Measurements from ENCODE around the gene SCAPER.

SCAPER gene

DNA sequence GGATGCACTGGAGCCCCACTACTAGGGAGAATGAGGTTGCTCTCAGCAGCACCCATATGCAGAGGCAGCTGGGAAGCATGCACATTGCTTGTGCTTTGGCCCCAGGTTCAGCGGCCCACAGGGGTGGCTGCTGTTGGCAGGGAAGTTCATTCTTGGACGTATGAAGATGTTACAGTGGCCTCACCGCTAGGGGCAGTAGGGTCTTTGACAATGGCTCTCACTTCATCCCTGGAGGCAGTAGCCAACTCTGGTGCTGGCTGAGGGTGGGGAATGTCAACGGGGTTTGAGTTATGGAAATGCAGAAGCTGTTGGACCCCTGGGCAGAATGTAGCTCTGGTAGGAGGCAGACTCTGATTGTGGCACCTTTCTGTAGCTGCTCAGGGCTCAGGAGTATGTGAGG lies 279.9 kb downstream of the SCAPER start:
- Histone ChIP-seq H3K9ac (ENCODE audit: low read length) (no peak overlapping the region), H3K79me2 (ENCODE audit: low read length) (no peaks in the 10 kb centered on the region), H3K36me3 (replicated peaks; ENCODE audit: low read depth, low read length) (no peaks in the 10 kb centered on the region), H3K9me3 (ENCODE audit: insufficient read depth, low read length) (no peaks in the 10 kb centered on the region), H3K4me2 (ENCODE audit: low read length) (no peak overlapping the region), H4K20me1 (ENCODE audit: insufficient read depth, low read length) (no peaks in the 10 kb centered on the region), H3K27me3 (ENCODE audit: low read depth, low read length) (no peaks in the 10 kb centered on the region), H3K4me1 (ENCODE audit: low read length) (no peaks in the 10 kb centered on the region), H3K27ac (ENCODE audit: low read length) (no peak overlapping the region), H3K4me3 (ENCODE audit: low read length) (no peak overlapping the region), H2AFZ (ENCODE audit: low read depth, low read length) (no peak overlapping the region)
- TF ChIP-seq, protein P1, sequence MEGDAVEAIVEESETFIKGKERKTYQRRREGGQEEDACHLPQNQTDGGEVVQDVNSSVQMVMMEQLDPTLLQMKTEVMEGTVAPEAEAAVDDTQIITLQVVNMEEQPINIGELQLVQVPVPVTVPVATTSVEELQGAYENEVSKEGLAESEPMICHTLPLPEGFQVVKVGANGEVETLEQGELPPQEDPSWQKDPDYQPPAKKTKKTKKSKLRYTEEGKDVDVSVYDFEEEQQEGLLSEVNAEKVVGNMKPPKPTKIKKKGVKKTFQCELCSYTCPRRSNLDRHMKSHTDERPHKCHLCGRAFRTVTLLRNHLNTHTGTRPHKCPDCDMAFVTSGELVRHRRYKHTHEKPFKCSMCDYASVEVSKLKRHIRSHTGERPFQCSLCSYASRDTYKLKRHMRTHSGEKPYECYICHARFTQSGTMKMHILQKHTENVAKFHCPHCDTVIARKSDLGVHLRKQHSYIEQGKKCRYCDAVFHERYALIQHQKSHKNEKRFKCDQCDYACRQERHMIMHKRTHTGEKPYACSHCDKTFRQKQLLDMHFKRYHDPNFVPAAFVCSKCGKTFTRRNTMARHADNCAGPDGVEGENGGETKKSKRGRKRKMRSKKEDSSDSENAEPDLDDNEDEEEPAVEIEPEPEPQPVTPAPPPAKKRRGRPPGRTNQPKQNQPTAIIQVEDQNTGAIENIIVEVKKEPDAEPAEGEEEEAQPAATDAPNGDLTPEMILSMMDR (IDR thresholded peaks at IDR 0.05; ENCODE audit: low read depth, low read length) = no peak
- no peak for TF ChIP-seq EZH2phosphoT487 (IDR thresholded peaks at IDR 0.05; ENCODE audit: low read depth)

- H3K36me3 ChIP-seq (replicated peaks; ENCODE audit: low read depth, low read length) = peaks cover 6% of the 10 kb centered on the region
Measured at GRCh38 chr15:76614725-76615124, 290.4 kb downstream of the SCAPER start.

GRCh38 chr15:76588811-76589747 lies 316.1 kb downstream of the SCAPER start:
- TF ChIP-seq EZH2phosphoT487 (IDR thresholded peaks at IDR 0.05; ENCODE audit: low read depth) = no peak
- Histone ChIP-seq H4K20me1 (ENCODE audit: insufficient read depth, low read length) (no peaks in the 10 kb centered on the region), H3K9ac (ENCODE audit: low read length) (no peak overlapping the region), H2AFZ (ENCODE audit: low read depth, low read length) (no peak overlapping the region), H3K36me3 (replicated peaks; ENCODE audit: low read depth, low read length) (no peaks in the 10 kb centered on the region), H3K4me3 (ENCODE audit: low read length) (no peak overlapping the region), H3K4me2 (ENCODE audit: low read length) (no peak overlapping the region), H3K27me3 (ENCODE audit: low read depth, low read length) (no peaks in the 10 kb centered on the region), H3K27ac (ENCODE audit: low read length) (no peak overlapping the region), H3K79me2 (ENCODE audit: low read length) (no peaks in the 10 kb centered on the region), H3K4me1 (ENCODE audit: low read length) (peaks cover 15% of the 10 kb centered on the region), H3K9me3 (ENCODE audit: insufficient read depth, low read length) (no peaks in the 10 kb centered on the region)

More at GRCh38 chr15:76614725-76615124, 290.4 kb downstream of the SCAPER start:
- no peaks in the 10 kb centered on the region for H4K20me1 ChIP-seq (ENCODE audit: insufficient read depth, low read length)
- H2AFZ ChIP-seq (ENCODE audit: low read depth, low read length) = no peak overlapping the region
- no peak overlapping the region for H3K9ac ChIP-seq (ENCODE audit: low read length)
- peak overlapping the region; percentile 45 for H3K4me2 ChIP-seq (ENCODE audit: low read length)
- no peaks in the 10 kb centered on the region for H3K27me3 ChIP-seq (ENCODE audit: low read depth, low read length)
- peak overlapping the region; percentile 43 for H3K27ac ChIP-seq (ENCODE audit: low read length)
- TF ChIP-seq, protein P1 (IDR thresholded peaks at IDR 0.05; ENCODE audit: low read depth, low read length) = no peak
- peaks cover 19% of the 10 kb centered on the region for H3K4me1 ChIP-seq (ENCODE audit: low read length)
- peak overlapping the region; percentile 9; the same call in 1 of the 2 replicates for H3K4me3 ChIP-seq (ENCODE audit: low read length)
- no peaks in the 10 kb centered on the region for H3K79me2 ChIP-seq (ENCODE audit: low read length)
- H3K9me3 ChIP-seq (ENCODE audit: insufficient read depth, low read length) = 0 out of 2 replicates have a peak, but pooled peaks cover 3% of the 10 kb centered on the region

DNA sequence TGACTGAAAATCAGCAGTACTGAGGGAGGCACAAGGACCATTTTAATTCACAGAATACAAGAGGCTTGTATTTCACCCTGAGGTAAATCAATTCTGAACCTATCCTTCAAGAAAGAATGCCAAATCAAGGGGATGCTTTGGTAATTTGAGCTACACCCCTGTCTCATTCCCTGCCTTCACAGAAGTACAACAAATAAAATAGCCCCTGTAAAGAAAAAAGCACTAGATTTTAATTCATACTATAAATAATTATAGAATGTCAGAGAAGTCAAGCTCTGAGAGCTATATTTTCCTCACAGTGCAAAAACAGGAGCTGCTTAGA lies 319.6 kb downstream of the SCAPER start:
- Histone ChIP-seq H3K27me3 (ENCODE audit: low read depth, low read length) (no peaks in the 10 kb centered on the region), H3K4me3 (ENCODE audit: low read length) (no peak overlapping the region), H4K20me1 (ENCODE audit: insufficient read depth, low read length) (no peaks in the 10 kb centered on the region), H3K9me3 (ENCODE audit: insufficient read depth, low read length) (peaks cover 11% of the 10 kb centered on the region; the same call in 1 of the 2 replicates), H3K9ac (ENCODE audit: low read length) (no peak overlapping the region), H3K79me2 (ENCODE audit: low read length) (no peaks in the 10 kb centered on the region), H3K36me3 (replicated peaks; ENCODE audit: low read depth, low read length) (peaks cover 5% of the 10 kb centered on the region), H3K27ac (ENCODE audit: low read length) (no peak overlapping the region), H2AFZ (ENCODE audit: low read depth, low read length) (no peak overlapping the region), H3K4me1 (ENCODE audit: low read length) (peaks cover 15% of the 10 kb centered on the region), H3K4me2 (ENCODE audit: low read length) (no peak overlapping the region)
- TF ChIP-seq EZH2phosphoT487 (IDR thresholded peaks at IDR 0.05; ENCODE audit: low read depth) = no peak
- TF ChIP-seq, protein P1 (IDR thresholded peaks at IDR 0.05; ENCODE audit: low read depth, low read length) = no peak

Data from OCI-LY3 (cell line).